ENCODE measurements around the gene LCN2. TPM values are rescaled to one million over a fixed set of nuclear protein-coding genes. Genes with fewer than 3 reads are reported as not detected.

The LCN2 gene
- total RNA-seq, result 20.5 and 154 TPM in 2 replicates

DNA sequence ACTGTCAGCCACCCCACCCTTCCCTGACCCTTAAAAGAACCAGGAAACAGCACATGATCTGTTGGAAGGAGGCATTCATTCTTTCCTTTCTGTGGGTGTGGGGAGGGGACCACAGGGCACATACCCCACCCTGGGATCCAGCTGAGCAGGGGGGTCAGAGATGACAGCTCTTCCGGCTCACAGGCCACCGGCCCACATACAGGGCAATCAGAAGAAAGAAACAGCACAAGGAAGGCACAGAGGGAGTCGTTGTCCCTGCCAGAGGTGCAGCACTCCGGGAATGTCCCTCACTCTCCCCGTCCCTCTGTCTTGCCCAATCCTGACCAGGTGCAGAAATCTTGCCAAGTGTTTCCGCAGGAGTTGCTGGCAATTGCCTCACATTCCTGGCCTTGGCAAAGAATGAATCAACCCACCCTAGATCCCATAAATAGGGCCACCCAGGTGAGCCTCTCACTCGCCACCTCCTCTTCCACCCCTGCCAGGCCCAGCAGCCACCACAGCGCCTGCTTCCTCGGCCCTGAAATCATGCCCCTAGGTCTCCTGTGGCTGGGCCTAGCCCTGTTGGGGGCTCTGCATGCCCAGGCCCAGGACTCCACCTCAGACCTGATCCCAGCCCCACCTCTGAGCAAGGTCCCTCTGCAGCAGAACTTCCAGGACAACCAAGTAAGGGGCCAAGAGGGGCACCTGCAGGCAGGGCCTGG lies at the start of gene LCN2:
Gene LCN2, plus strand, starts transcription at position 453 of the 701 bp plus-strand sequence. Its CDS starts 73 bp downstream, at position 526.

DNA sequence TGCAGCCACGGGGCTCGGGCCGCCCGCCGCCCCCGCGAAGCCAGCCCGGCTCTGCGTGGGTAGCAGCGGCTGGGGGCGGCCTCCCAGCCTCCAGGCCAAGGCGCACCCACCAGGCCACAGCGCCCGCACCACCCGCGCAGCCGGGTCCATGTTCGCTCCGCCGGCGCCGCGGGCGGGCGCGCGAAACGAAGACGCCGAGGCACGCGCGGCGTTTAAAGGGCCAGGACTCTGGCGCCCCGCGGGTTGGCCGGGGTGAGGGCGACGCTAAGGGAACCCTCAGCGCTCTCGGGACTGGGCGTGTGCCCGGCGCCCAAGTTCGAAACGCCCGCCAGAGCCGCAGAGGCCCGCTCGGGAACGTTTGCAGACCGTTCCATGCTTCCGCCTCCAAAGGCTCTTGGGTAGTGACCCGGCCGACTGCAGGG lies 21.7 kb upstream of the LCN2 start, which contains the start of gene PTGES2:
Gene PTGES2, minus strand, starts transcription at position 162 of the 422 bp plus-strand sequence. Its CDS starts 12 bp downstream, at position 150.

DNA sequence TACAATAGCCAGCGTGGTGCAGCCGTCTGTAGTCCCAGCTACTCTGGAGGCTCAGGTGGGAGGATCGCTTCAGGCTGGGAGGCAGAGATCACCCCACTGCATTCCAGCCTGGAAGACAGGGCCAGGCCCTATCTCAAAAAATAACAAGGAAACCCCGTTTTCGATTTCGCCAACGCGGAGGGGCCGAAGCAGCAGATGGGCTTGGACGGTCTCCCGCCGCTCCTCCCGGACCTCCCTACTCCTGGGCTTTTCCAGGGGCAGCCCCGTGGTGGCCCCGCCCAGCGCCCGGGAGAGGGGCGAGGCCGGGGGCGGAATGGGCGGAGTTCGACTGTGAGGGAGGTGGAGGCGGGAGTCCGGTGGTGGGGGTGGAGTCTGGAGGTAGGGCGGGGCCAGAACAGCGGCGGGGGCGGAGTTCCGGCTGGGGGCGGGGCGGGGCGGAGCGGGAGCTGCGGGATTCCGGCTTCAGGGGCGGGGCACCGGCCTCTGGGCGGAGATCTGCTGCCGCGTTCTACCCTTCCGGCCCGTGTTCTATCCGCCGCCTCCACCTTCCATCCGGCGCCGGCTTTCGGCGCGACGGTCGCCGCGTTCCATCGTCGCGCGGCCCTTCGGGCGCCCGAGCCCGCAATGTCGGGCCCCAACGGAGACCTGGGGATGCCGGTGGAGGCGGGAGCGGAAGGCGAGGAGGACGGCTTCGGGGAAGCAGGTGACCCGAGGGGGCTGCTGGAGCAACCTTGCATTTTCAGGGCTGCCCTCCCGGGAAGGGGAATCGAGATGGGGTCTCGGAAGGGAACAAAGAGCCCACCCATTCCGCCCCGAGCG lies 10.7 kb downstream of the LCN2 start, which contains the start of gene BBLN:
Gene BBLN, plus strand, starts transcription at position 482 of the 819 bp plus-strand sequence. Its CDS starts 143 bp downstream, at position 625.

DNA sequence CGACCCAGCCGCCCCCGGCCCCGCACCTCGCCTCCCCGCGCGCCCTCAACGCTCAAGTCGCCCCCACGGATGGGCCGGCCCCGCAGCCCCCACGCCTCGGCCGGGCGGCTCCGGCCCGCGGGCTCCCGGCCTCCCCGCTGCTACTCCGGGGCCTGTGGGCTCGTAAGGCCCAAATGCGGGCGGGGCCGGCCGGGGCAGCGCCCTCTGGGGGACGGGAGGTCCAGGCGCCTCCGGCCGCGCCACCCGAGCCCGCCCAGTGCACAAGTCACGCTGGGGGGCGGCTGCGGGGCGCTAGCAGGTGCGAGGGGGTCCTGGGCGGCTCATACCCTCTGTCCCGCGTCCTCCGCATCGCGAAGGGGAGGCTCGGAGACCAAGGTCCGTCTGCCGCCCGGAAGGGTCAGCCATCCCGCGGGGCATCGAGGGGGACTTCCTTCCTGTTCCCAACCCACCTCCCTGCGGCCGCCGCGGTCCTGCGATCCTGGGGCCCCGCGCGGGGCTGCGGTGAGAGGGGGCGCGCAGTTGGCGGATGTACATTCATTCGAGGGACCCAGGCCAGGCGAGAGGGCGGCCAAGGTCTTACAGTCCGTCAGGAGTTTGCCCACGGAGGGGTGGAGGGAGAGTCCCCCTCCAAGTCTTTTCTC lies 42.3 kb downstream of the LCN2 start, which contains the start of gene CIZ1:
Gene CIZ1, minus strand, starts transcription at position 167 of the 641 bp plus-strand sequence. CDS start 715 bp downstream, outside the sequence.

Other genes with a start within 250 kb of the LCN2 start
- gene ST6GALNAC6, start 249.8 kb upstream of the LCN2 start, total RNA-seq, result 23.0 and 26.3 TPM in 2 replicates
- gene ST6GALNAC4, start 232.4 kb upstream of the LCN2 start, total RNA-seq, result 32.0 and 37.7 TPM in 2 replicates
- gene PIP5KL1, start 218.7 kb upstream of the LCN2 start, total RNA-seq, result 3.8 and 6.0 TPM in 2 replicates
- 12.0 and 13.6 TPM in 2 replicates for gene DPM2, start 211.6 kb upstream of the LCN2 start, total RNA-seq
- gene EEIG1, start 168.5 kb upstream of the LCN2 start, total RNA-seq, result 7.7 and 8.5 TPM in 2 replicates
- gene NAIF1, start 82.1 kb upstream of the LCN2 start, total RNA-seq, result 9.2 and 10.1 TPM in 2 replicates
- gene SLC25A25, start 81.2 kb upstream of the LCN2 start, total RNA-seq, result 9.4 and 22.2 TPM in 2 replicates
- gene PTGES2, start 21.7 kb upstream of the LCN2 start, total RNA-seq, result 65.2 and 112 TPM in 2 replicates
- 65.9 and 79.5 TPM in 2 replicates for gene BBLN, start 10.8 kb downstream of the LCN2 start, total RNA-seq
- 16.9 and 25.6 TPM in 2 replicates for gene CIZ1, start 42.1 kb downstream of the LCN2 start, total RNA-seq
- gene DNM1, start 53.9 kb downstream of the LCN2 start, total RNA-seq, result 2.8 and 6.5 TPM in 2 replicates
- 41.2 and 42.4 TPM in 2 replicates for gene GOLGA2, start 126.6 kb downstream of the LCN2 start, total RNA-seq
- gene SWI5, start 126.8 kb downstream of the LCN2 start, total RNA-seq, result 18.8 and 22.8 TPM in 2 replicates
- 14.9 and 21.5 TPM in 2 replicates for gene TRUB2, start 173.0 kb downstream of the LCN2 start, total RNA-seq
- 31.1 and 31.6 TPM in 2 replicates for gene COQ4, start 173.4 kb downstream of the LCN2 start, total RNA-seq
- gene SLC27A4, start 191.1 kb downstream of the LCN2 start, total RNA-seq, result 18.1 and 33.0 TPM in 2 replicates
- 30.5 and 31.3 TPM in 2 replicates for gene URM1, start 221.9 kb downstream of the LCN2 start, total RNA-seq

Data from tracheal epithelial cell (primary cell).